22Rv1 (cell line): Measurements from ENCODE around the gene MRAS.

ENCODE experiments used
- H3K27ac ChIP-seq: fragments of 450-650 bp; 2 replicates; pipeline ENCODE4 v1.5.1; 2017
- CTCF ChIP-seq: fragments of 450-650 bp; IDR thresholded peaks from 2 replicates; pipeline ENCODE4 v1.5.1; 2017; ENCODE audit warnings: mild to moderate bottlenecking
- ZFX ChIP-seq: fragments of 450-650 bp; IDR thresholded peaks from 2 replicates; pipeline ENCODE4 v1.6.1; 2017; ENCODE audit warnings: antibody characterized with exemption, borderline replicate concordance

The MRAS gene

GRCh38 chr3:138340511-138340910, 7.9 kb upstream of the MRAS start:
- H3K27ac ChIP-seq = no peak overlapping the region
- TF ChIP-seq CTCF (no peak), ZFX (no peak)

GRCh38 chr3:138344754-138345153, 3.6 kb upstream of the MRAS start:
- TF ChIP-seq CTCF = no peak
- TF ChIP-seq ZFX = no peak
- no peak overlapping the region for H3K27ac ChIP-seq

GRCh38 chr3:138348754-138349739, 668 bp downstream of the MRAS start:
- no peak overlapping the region for H3K27ac ChIP-seq
- TF ChIP-seq ZFX (no peak), CTCF (no peak)

- TF ChIP-seq ZFX (no peak), CTCF (no peak)
- H3K27ac ChIP-seq = no peak overlapping the region
Observed at GRCh38 chr3:138349926-138350665, 1.7 kb downstream of the MRAS start.

GRCh38 chr3:138351151-138351550, 2.8 kb downstream of the MRAS start:
- TF ChIP-seq ZFX (no peak), CTCF (no peak)
- H3K27ac ChIP-seq = no peak overlapping the region

GRCh38 chr3:138351916-138352550, 3.7 kb downstream of the MRAS start:
- no peak overlapping the region for H3K27ac ChIP-seq
- TF ChIP-seq ZFX (no peak), CTCF (no peak)
